ENCODE data around the gene TULP4.
"Not testable (repeated sequence)": the region's sequence is repeated elsewhere in the genome, so short reads cannot be mapped to it uniquely, and the experiment has no call there.

The TULP4 gene

DNA sequence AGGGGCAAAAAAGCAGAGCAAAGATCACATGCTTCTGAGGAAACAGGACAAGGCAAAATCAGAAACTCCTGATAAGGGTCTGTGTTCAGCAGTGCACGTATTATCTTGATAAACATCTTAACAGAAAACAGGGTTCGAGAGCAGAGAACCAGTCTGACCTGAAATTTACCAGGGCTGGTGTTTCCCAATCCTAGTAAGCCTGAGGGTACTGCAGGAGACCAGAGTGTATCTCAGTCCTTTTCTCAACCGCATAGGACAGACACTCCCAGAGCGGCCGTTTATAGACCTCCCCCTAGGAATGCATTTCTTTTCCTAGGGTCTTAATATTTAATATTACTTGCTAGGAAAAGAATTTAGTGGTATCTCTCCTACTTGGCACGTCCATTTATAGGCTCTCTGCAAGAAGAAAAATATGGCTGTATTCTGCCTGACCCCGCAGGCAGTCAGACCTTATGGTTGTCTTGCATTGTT, 15.4 kb upstream of the TULP4 start:
- not testable (repeated sequence) for FAIRE-seq

DNA sequence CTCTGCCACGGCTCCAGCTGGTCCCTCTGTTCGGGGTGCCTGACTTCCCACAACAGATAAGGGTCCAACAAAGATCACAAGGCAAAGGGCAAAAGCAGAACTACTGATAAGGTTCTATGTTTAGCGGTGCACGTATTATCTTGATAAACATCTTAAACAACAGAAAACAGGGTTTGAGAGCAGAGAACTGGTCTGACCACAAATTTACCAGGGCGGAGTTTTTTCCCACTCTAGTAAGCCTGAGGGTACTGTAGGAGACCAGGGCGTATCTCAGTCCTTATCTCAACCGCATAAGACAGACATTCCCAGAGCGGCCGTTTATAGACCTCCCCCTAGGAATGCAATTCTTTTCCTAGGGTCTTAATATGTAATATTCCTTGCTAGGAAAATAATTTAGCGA, 14.6 kb upstream of the TULP4 start:
- FAIRE-seq = not testable (repeated sequence)

DNA sequence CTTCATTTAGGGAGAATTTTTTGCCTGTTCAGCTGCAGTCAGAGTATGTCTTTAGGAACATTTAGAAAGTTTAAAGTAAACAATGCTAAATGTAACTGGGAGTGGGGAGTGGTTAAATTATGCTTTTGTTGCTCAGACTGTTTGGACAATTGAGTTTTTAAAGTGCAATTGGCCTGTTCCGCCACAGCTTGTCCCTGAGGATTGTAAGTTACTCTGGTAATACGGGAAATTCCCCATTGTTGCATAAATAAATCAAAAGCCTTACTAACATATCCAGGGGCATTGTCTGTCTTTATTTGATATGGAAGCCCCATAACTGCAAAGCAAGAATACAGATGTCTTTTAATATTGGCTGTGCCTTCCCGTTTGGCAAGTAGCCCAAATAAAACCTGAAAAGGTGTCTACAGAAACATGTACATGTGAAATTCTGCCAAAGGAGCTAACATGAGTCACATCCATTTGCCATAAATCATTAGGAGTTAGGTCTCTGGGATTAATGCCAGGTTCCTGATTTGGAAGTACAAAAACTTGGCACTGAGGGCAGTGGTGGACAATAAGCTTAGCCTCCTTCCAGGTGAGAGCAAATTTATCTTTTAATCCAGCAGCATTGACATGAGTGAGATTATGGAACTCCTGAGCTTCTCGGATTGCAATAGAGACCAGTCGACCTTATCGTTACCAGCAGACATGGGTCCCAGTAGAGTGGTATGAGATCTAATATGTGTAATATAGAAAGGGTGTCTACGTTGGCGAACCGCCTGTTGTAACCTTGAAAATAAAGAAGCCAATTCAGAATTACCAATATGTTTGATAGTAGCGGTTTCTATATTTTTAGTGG, 11.7 kb upstream of the TULP4 start:
- not testable (repeated sequence) for FAIRE-seq

DNA sequence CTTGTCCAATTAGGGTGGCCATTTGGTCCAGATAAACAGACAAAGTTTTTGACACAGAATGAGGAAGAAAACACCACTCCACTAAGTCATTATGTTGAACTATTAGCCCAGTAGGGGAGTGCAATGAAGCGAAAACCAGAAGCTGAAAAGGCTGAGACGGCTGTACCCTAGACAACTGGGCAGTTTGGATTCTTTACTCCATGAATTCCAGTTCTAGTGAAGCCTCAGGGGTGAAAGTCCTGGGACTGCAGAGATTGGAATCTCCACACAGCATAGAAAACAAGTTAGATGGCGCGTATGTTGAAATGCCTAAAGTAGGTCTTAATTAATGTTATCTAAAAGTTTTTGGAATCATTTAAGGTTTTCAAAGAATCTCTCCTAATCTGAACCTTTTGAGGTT, 10.7 kb upstream of the TULP4 start:
- not testable (repeated sequence) for FAIRE-seq

DNA sequence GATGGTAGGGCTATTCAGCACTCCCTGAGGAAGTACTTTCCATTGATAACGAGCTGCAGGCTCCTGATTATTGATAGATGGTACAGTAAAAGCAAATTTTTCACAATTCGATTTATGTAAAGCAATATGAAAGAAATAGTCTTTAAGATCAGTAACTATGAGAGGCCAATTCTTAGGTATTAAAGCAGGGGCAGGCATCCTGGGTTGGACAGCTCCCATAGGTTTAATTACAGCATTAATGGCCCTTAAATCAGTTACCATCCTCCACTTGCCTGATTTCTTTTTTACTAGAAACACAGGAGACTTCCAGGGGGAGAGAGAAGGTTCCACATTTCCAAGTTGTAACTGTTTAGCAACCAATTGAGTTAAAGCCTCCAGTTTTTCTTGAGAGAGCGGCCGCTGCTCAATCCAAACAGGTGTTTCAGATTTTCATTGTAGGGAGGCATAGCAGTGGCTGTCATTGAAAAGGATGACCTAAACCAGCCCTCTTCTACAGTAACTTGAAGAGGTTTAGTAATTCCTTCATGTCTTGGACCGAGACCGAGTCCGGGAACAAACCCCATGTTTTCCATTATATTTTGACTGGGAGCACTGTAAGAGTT, 10.0 kb upstream of the TULP4 start:
- not testable (repeated sequence) for FAIRE-seq

DNA sequence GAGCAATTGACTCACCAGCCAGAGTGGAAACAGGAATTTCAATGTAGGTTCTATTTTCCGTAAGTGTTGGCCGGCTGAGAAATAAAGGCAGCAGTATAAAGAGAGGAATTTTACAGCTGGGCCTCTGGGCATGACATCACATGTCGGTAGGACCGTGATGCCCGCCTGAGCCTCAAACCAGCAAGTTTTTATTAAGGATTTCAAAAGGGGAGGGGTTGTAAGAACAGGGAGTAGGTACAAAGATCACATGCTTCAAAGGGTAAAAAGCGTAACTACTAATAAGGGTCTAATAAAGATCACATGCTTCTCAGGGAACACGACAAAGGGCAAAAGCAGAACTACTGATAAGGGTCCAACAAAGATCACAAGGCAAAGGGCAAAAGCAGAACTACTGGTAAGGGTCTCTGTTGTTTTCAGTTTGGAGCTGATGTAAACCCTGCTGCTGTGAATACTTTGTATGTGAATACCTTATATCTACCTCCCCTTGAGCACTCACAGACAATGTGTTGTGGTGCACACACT, 9.0 kb upstream of the TULP4 start:
- FAIRE-seq = no peak

DNA sequence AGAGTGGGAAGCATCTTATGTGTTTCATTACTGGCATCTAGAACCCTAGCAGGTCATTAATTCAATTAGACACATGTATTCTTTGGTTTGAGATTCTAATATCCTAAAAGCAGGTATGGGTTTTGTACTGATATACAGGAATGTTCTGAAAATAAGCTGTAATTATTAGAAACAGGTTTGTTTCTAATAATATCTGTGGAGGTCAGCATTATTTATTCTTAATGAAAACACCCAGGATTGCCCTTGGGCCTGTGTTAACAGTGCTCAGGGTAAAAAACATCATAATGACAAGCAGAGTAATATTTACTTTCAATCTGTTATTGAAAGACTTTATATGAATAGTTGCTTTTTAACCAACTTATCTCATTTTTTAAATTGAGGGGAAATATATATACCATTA, 8.0 kb upstream of the TULP4 start:
- FAIRE-seq = no peak

DNA sequence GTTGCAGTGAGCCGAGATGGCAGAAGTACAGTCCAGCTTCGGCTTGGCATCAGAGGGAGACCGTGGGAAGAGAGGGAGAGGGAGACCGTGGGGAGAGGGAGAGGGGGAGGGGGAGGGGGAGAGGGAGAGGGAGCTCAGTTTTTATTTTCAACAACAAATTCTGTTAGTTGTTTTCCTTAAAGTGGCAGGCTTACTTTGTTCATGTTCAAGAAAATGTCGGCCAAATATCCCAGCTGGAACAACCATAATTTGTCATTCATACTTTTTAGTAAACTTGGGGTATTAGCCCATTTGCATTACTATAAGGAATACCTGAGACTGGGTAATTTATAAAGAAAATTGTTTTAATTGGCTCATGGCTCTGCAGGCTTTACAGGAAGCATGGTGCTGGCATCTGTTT, 2.5 kb upstream of the TULP4 start:
- no peak for FAIRE-seq

DNA sequence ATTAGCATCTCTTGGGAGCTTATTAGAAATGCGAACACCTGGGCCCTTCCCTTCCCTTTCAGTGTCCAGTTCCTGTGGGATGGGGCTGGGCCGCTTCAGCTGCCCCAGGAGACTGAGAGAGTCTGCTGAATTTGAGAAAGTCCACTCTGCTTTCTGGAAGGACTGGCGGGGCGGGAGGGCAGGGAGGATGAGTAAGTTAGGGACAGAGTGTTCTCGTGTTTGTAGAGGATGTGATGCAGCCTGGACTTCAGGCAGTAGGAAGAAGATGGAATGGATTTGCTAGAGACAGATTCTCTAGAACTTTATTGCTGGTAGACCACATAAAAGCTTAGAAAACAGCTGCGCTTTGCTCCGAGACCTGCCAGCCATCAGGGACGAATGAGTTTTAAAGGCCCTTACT, 1.1 kb upstream of the TULP4 start:
- no peak for FAIRE-seq

DNA sequence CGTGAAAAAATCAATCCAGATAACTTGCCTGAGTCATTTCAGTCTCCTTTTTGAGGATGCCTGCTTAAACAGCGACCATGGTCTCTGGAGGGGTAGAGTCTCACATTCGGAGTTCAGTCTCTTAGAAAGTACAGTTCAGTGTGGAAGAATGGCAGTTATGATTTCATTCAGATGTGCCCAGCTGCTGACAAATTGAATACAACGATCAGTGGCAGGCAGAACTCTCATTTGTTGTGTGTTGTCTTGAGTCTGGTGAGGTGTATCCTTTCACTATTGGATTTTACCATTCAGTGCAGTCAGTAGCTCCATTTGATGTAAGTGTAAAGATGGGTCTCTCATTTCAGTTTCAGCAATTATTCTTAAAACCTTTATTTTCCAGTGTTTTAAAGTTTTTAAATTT, 639 bp upstream of the TULP4 start:
- no peak for FAIRE-seq

DNA sequence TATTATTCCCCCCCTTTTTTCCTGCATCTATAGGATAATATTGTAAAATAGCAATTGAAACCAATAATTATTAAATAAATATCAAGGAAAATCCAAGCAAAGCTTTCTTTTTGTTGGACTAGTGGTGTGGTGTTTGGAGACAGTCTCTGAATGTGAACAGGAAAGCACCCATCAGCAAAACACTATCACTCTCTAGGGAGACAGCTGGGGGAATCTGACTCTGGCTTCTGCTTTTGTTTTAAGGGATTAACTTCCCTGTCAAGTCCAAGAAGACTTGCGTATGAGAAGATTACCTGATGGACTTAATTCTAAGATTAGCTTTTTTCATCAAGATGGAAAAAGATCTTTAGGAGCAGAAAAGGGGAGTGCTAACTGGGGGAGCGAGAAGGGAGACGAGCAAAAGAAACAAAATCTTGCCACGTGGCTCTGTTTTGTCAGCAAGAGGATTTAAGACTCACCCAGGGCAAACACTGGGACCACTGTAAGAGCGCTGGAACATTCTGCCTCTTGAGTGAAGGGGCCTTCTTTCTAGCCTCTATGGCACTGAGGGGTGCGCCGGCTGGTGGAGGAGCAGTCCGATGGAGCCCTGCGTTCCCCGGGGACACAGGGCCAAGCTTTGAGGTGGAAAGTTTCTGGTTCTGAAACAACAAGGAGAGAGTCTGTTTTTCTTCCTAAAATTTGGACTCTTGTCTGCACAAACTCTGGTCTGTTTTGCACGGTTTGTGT, 570 bp downstream of the TULP4 start:
- no peak for FAIRE-seq

DNA sequence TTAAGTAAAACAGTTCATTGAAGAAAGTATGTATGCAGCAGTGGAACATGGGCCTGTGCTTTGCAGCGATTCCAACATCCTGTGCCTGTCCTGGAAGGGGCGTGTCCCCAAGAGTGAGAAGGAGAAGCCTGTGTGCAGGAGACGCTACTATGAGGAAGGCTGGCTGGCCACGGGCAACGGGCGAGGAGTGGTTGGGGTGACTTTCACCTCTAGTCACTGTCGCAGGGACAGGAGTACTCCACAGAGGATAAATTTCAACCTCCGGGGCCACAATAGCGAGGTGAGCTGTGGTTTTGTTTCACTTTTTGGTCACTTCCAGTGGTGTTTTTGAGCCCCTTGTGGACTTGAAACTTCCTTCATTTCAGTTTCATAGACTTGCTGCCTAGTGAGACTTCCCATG, 1.7 kb downstream of the TULP4 start:
- no peak for FAIRE-seq

DNA sequence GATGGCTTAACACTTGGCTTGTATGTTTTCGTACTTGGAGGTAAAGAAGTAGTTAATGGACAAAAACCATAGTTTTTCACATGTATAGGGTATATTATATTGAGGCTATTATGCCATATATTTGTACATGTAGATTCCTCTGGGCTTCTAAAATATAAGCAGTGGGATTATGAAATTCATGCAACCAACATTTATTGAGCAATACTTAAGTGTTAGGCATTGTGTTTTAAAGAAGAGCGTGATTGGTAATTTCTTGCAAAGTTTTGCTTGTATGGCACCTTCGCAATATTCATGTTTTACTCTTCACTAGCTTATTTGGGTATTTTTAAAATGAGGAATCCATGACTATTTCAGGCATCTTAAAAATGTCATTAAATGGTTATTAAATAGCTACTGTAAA, 2.5 kb downstream of the TULP4 start:
- FAIRE-seq = no peak

DNA sequence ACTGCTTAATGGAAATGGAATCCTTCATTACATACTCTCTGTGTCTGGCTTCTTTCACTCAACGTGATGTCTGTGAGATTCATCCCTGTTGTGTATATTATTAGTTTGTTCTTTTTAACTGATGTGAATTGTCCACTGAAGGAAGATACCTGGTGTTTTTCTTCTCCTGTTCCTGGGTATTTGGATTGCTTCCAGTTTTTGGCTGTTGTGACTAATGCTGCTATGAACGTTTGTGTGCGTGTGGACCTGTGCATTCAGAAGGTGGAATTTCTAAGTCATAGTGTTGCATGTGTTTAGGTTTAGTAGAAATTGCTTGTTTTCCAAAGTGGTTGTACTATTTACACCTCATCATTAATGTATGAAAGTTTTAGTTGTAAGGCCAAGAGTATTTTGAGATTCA, 3.8 kb downstream of the TULP4 start:
- FAIRE-seq = no peak

DNA sequence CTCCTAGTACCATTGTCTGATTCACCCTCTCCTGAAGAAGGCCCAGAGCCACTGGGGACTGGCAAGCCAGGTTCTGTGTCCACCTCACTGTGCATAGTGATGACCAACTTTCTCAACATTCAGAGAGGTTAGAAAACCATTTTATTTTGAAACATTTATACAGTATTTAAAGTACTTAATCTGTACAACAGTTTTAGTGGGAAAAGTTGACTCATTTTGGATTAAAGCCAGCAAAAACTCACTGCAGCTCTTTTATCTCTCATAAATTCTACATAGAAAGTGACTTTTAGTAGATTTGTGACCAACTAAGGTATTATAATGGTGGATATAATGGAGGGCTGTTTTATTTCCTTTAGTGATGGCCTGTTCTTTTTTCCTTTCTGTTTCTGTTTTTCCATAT, 9.7 kb downstream of the TULP4 start:
- FAIRE-seq = no peak

DNA sequence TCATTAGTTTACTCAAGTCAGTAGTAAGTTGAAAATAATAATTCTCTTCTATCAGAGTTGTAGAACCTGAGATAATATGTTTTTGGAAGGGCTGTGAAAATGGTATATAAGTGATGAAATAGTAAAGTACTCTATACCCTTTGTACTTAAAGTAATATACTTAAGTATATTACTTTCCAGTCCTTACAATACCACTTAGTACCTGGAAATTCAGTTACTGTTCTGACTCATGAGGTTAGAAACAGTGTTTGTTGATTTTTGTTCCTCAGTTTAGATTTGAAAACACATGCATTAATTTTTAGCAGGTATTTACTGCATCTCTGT, 10.1 kb downstream of the TULP4 start:
- FAIRE-seq = no peak

DNA sequence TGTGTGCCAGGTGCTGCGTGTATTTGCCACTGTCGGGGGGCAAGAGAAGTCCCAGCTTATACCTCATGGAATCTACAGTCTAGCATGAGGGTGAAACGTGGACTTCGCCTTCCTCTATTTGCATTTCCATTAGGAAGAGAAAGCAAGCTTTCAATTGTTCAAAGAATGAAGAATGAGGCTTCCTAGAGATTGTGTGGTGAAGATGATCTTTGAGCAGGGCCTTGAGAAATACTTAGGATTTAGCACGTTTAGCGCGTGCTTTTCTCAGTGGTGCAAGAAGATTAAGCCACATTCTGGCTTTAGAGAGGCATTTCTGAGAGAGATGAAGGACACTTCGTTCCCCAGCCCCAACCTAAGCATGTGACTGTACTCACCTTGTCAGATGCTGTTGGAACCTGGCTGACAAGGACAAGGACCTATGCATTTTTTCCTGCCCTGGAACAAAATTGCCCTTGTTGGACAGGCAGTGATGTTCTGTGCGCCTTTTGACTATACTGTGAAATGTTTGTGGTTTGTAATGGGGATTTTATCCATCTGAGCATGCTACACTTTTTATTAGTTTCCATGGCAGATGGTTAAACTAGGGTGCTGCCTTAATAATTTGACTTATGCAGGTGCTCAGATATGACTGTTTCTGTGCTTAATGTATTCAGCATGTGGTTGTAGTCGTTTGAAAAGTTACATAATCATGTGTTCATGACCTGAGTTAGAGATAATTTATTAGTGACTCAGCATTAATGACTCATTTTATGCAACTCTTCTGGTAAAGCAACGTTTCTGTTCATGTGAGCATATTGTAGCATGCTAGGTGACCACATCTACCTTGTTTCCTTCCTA, 10.7 kb downstream of the TULP4 start:
- FAIRE-seq = no peak

DNA sequence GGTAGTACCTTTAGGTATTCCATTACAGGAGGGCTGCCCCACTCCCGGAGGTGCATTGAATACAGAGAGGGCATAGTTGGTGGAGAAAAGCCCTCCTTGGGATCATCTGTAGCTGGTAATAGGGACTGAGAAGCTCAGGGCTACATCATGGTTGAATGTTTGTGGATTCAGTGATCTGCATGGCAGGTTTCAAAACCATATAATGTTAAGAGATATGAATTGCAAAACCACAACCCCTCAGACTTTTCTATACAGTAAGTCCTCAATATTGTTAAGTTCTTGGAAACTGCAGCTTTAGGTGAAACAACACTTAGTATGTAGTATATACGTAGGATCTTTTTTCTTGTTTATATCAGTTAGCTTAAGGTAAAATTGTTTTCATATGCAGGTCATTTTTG, 11.3 kb downstream of the TULP4 start:
- no peak for FAIRE-seq

DNA sequence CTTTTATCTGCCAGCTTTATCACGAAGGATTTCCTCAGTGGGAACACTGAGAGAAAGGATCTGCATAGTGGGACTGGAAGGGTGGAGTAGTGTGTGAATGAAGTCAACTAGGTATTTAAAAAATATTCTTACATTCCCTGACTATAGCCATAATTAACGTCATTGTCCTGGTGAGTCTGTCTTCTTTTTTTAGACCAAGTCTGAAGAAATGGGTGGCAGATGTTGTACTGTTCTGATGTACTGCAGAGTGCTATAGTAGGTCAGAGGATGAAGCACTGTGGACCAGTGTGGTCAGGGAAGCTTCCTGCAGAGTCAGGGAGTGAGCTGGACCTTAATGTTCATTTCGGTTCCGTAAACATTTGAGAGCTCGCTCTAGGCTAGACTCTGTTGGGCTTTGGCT, 11.9 kb downstream of the TULP4 start:
- no peak for FAIRE-seq

DNA sequence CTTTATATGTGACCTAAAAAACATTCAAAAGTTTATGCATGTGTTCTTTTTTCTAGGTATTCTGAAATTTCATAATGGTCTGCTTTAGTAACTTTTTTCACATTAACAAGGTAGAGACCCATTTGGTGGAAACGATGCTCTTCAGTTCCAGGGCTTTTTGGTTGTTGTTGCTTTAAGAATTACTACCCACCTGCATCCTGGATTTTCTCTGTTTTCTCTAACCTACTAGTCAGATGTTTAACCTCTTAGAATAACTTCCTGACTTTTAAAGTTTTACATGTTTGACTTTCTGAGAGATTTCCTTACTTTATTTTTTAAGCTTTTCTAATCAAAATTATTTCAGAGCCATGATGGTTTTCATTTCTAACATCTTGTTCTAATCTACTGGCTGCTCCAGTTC, 14.9 kb downstream of the TULP4 start:
- FAIRE-seq = no peak

DNA sequence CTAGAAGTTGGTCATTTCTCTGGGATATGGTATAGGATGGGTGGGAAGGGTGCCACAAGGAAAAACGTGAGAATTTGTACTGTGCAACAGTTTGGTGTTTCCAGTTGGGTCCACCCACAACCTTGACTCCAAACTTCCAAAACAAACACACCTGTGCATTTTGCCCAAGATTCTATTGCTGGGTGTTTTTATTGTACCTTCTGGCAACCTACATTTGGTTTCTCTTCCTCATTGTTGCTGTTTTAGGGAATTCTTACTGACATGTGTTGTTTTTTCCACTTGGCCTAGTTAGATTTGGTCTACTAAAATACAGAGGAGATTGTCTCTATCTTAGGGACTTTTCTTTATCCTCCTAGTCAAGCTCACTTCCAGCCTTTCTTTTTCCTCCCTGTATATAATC, 16.7 kb downstream of the TULP4 start:
- no peak for FAIRE-seq

DNA sequence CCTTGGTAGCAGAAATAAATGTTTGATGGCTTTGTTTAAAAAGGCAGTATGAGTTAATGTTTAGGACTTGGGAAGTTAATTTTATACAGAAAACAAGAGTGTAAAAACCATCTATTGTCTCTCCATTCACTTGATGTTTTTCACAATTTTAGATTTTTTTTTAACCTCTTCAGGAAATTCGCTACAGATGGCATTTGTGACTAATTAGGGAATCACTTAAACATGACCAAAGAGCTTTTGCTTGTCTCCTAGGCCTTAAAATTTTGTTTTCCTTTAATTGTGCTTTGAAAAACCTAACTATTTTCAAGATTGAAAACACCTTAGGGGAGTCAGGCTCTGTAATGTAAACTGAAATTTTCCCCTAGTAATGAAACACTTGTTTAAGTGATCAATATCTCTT, 17.3 kb downstream of the TULP4 start:
- no peak for FAIRE-seq

DNA sequence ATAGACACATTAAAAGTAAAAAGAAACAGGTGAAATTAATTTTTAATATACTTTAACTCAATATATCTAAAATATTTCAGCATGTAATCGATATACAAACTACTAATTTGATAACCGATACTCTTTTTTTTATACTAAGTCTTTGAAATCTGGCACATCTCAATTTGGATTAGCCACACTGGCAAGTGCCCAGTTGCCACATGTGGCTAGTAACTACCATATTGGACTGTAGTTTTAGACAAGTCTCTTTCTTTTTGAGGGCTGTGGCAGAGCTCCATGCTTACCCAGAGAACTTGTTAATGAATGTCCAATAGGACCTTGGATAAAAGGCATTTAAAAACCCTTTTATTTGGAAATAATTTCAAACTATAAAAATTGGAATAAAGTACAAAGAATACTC, 17.8 kb downstream of the TULP4 start:
- no peak for FAIRE-seq
